GM21786 (cell line): ENCODE results near the gene SLC22A17.

Source experiments
- ATAC-seq: cut with Tn5 transposase; IDR thresholded peaks from one replicate; pipeline ENCODE4 v1.9.1; 2021; ENCODE audit not compliant: unreplicated experiment

The SLC22A17 gene

DNA sequence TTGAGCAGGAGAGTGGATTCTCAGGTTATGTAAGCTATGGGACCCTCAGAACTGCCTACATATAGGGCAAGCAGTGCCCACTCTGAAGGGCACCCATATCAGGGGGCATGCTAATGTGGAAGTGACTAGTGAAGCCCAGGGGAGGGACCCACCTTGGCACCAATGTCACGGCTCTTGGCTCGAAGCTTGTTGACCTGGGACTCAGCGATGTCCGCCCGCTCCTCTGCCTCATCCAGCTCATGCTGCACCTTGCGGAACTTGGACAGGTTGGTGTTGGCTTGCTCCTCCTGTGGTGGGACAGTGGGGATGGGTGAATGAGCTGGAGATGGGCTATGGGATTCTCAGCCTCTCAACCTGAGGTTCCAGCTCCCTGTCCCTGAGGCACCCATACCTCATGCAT lies 29.6 kb upstream of the SLC22A17 start:
- ATAC-seq: no peak

DNA sequence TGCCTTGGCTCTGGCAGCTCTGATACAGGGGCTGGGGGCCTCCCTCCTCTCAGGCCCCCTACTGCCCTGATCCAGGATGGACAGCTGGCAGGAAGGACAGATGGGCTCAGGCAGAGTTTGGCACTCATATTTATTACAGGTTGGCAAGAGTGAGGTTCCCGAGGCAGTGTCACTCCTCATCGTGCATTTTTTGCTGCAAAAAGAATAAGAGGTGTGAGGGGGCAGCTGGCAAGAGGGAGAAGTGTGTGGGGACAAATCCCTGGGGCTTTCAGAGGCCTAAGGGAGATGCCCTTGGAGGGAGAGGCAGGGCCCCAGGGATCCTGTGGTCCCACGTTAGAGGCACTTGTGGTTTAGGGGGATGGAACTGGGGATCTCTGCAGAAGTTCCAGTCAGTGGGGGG lies 29.2 kb upstream of the SLC22A17 start:
- no peak for ATAC-seq

DNA sequence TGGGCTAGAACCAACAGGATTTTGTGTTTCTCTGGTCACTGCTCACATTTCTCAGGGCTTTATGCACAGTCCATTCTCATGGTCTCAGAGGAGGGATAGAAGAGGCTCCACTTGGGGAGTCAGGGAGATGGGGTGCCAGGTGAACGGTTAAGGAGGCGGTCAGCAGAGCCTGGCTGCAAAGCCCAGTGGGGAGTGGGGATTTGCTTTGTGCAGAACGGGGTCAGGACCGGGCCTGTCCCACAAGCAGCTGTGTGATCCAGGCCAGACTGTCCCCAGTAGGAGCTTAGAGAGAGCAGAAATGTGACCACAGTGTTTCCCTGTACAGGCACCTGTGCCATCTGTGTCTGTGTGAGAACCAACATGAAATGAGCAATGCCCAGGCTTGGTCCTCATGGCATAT lies 28.3 kb upstream of the SLC22A17 start:
- no peak for ATAC-seq

DNA sequence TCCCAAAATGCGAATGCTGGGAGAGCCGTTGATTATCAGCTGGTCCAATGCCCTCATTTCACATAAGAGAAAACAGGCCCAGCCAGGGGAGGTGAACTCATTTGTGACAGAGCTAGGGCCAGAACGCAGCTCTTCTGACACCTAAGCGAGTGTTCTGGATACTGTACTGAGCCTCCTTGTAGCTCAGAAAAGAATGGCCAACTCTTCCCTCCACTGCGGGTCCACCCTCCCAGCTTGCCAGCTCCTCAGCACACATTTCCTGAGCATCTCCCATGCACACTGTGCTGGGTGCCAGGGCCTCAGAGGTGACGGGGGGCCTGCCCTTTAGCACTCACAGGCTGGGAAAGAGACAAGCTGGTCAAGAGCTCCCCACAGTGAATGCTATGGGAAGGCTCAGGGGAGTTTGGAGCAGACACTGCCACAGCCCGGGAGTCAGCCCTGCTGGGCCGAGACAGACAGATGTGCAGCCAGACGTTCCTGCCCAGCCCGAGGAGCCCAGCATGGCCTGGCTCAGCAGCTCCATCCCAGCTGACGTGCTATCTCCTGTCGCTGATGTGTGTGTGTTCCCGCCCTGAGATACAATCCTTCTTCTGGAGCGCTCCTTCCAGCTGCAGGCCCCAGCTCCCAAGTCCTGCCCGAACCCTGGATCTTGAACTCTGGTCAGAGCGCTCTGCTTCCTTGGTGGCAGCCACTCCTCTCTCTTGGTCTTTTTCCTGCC lies 27.7 kb upstream of the SLC22A17 start:
- ATAC-seq: no peak

DNA sequence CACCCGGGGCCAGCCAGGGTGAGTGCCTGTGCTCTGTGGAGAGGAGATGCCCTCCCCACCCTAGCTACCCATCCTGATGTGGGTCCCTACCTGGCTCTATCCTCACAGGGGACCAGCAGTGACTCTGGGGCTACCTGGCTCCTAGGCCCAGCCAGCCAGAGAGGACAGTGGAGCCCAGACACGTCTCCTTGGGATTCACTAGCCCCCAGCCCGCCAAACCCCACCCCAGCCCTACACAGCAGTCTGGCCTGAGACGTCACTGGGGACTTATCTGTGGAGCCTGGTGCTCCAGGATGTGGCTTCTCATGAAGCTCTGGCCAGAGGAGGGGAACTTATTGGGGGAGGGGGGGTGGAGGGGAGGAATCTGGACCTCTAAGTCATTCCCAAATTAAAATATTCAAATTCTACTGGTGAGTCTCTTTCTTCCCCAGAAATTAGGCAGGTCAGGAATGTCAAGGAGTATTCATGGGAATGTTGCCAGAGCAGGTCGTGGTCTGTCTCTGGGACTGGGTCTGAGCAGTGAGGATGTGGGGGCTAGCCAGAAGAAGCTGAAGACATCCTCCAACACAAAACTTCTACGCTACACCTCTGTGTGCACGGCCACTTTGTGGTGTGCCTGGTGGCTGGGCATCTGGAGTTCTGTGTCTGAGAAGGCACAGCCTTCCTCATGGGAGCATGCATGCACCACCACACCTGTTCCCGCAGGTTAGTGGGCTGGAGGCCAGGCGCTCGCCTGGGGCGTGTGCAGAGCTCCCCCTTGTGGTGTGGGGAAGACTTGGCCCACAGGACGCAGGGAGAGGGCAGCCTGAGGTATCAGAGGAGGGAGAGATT lies 26.9 kb upstream of the SLC22A17 start:
- no peak for ATAC-seq

DNA sequence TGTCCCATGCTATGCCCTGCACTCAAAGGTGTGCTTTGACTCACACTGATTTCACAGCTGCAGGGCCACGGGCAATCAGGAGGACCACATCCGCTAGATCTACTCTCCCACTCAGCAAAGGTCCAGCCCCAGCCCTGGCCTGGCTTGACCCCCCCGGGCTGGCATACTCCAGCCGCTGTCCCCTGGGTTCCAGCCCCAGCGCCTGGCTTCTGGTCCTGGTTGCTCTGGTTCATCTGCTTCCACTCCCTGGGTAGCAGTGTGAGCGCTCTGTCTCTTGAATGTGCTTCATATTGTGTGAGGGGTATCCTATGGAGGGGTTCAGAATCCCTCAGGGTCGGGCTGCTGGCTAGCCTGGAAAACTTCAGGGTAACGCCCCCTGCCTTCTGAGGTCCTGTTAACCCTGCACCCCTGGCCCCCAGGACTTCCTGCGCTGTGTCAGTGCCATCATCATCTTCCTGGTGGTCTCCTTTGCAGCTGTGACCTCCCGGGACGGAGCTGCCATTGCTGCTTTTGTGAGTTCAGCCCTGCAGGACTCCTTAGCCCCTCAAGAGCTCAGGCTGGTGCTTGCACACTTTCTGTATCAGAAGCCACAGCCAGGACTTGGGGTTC lies 26.0 kb upstream of the SLC22A17 start:
- ATAC-seq: no peak

DNA sequence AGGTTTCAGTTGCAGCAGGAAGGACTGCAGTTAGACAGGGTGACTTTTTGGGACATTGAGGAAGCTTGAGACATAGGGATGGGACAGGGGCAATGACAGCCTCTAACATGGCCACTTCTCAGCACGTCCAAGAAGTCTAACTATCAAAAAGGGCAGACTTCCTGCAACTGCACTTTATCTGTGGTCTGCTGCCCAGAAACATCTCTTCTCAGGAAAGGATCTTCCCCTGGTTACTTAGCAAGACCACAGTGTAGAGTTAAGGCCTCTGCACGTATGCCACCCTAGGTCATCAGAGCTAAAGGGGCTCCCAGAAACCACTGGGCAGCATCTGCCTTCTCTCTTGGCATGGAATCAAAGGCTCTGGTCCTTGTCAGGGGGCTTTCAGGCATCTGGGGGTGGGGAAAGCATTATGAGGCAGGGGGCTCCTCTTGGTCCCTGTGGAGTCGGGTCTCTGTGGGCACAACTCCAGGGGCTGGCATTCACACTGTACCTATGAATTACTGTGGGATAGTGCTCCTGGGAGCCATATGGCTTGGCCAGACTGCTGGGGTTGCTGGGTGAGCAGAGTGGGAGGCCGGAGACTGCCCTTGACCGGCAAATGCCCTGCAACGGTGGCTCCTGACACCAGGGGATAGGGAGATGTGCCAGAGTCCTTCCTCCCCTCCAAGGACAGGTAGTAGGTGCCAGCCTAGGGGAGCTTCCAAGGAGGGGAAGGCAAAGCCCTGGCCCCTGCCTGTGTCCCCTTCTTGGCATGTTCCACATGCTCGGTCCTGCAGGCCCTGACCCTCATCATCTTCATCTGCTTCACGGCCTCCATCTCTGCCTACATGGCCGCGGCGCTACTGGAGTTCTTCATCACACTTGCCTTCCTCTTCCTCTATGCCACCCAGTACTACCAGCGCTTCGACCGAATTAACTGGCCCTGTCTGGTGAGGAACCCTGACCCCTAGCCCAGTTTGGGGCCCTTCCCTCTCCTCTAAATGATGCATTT lies 25.2 kb upstream of the SLC22A17 start:
- no peak for ATAC-seq

DNA sequence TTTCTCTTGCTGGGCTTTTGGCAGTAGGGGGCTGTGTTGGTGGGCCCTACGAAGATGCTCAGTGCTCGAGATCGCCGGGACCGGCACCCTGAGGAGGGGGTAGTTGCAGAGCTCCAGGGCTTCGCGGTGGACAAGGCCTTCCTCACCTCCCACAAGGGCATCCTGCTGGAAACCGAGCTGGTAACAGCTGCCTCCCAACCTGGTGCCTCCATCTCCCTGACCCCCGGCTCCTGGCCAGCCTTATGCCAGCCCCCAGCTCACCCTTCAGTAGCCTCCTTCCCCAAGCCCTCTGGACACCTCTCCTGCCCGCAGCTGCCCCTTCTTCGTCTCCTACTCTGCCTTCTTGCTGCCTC lies 24.5 kb upstream of the SLC22A17 start:
- no peak for ATAC-seq

DNA sequence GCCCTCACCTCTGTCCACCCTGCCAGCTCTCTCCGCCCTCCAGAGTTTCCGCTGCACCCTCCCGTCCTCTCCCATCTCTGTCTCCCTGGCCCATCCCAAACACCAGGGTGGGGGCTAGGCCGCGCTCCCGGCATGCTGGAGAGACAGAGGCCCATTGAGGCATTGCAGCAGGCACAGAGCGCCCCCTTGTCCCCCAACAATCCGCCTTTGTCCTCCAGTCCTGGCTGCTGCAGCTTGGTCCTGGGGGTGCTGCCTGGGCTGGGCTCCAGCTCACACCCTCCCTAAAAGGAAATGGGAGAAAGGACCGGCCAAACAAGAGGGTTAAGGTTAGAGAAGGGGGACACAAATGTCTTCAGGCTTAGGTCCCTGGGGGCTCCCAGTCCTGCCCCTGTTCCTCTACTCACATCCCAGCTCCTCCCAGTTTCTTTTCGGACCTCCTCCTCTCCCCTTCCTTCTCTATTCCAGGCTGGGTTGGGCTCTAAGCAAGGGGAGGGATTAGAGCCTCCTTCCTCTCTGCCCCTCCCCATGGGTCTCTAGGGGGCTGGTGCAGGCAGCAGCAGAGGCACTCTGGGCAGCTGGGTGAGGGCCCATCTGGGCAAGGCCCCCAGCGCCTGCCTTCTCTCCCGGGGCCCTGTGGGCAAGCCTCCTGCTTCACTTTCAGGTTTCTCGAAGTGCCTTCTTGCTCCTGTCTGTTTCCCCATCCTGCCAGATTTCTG lies 24.0 kb upstream of the SLC22A17 start, which contains the start of gene CMTM5:
TSS of gene CMTM5 (plus strand) at position 565 of the 716 bp plus-strand sequence. CDS start 206 bp downstream, outside the sequence.
- ATAC-seq: no peak

DNA sequence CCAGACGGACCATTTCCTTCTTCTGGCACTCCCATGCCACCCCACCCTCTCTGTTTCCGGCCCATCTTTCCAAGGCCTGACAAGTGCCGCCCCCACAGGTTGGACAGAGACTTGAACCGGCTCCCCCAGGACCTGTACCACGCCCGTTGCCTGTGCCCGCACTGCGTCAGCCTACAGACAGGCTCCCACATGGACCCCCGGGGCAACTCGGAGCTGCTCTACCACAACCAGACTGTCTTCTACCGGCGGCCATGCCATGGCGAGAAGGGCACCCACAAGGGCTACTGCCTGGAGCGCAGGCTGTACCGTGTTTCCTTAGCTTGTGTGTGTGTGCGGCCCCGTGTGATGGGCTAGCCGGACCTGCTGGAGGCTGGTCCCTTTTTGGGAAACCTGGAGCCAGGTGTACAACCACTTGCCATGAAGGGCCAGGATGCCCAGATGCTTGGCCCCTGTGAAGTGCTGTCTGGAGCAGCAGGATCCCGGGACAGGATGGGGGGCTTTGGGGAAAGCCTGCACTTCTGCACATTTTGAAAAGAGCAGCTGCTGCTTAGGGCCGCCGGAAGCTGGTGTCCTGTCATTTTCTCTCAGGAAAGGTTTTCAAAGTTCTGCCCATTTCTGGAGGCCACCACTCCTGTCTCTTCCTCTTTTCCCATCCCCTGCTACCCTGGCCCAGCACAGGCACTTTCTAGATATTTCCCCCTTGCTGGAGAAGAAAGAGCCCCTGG lies 23.0 kb upstream of the SLC22A17 start:
- ATAC-seq: no peak

DNA sequence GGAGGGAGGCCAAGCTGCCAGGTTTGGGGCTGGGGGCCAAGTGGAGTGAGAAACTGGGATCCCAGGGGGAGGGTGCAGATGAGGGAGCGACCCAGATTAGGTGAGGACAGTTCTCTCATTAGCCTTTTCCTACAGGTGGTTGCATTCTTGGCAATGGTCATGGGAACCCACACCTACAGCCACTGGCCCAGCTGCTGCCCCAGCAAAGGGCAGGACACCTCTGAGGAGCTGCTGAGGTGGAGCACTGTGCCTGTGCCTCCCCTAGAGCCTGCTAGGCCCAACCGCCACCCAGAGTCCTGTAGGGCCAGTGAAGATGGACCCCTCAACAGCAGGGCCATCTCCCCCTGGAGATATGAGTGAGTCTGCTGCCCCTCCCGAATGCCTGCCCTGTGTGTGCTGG lies 20.4 kb upstream of the SLC22A17 start:
- ATAC-seq: no peak

DNA sequence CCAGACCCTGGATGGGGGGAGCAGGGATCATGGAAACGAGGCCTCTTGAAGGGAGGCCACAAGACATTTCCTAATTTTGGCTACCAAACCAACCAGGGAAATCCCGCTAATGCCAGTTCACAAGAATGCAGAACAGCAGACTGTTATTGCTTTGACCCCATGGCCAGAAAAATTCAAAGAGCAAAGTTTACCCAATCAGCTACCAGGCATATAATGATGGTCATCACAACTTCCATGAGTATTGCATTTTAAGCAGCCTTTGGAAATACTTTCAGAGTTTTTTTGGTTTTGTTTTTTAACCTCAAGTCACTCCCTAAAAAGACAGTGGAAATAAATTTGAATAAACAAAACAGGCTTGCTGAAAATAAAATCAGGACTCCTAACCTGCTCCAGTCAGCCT lies 19.8 kb upstream of the SLC22A17 start, which contains the start of gene IL25:
TSS of gene IL25 (plus strand) at position 301 of the 400 bp plus-strand sequence.
- ATAC-seq: no peak

DNA sequence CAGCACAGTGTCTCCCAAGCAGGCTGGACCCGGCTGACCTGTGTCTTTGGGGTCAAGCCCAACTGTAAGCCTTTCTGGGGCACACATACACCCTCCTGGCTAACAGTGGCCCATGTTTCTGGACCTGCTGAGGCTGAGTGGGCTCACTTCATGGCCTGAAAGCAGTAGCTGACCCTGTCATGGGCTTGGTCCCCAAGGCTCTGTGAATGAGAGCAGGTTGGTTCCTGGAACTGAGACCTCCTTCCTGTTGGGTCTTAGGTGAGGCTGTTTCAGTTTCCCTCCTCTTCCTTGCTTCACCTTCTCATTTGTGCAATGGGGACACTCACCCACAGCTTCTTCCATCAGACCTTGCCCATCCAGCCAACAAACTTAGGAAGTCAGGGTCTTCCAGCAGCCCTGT lies 19.2 kb upstream of the SLC22A17 start:
- ATAC-seq: no peak

DNA sequence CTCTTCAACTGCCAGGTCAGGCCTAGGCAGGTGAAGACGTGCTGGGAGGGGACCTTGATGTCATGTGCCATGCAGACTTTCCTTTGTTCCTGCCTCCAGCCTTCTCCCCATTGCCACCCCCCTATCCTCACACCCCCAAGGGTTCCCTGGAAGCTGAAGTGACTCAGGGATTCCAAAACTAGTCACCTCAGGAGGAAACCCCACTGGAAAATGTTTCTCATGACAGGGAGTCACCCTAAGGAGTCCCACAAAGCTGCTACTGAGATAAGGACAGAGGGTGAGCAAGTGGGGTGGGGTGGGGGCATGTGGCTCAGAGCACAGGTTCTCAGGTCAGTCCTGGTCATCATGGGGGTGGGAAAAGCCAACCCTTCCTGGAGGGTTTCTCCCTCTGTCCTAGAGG lies 17.5 kb upstream of the SLC22A17 start:
- no peak for ATAC-seq

DNA sequence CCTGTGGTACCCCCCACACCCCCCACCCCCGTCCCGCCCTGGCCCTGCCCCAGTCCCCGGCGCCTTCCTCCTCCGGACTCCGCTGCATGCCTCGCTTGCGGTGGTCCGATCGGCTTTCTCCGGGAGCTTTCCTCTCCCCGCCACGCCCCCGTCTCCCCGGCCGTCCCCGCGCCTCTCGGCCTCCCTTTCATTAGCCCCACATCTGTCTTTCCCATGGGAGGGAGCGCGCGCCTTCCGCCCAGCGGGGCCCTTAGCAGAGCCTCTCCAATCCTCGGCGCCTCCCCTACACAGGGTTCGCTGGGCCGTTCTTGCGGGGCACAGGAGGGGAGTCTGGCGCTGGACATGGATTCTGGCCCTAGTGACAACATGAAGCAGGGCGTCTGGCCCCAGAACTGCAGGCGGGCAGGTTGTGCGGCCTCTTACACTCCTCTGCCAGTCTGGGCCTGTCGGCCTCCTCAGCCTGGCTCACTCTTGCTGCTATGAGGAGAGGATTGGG lies 13.8 kb upstream of the SLC22A17 start:
- no peak for ATAC-seq

DNA sequence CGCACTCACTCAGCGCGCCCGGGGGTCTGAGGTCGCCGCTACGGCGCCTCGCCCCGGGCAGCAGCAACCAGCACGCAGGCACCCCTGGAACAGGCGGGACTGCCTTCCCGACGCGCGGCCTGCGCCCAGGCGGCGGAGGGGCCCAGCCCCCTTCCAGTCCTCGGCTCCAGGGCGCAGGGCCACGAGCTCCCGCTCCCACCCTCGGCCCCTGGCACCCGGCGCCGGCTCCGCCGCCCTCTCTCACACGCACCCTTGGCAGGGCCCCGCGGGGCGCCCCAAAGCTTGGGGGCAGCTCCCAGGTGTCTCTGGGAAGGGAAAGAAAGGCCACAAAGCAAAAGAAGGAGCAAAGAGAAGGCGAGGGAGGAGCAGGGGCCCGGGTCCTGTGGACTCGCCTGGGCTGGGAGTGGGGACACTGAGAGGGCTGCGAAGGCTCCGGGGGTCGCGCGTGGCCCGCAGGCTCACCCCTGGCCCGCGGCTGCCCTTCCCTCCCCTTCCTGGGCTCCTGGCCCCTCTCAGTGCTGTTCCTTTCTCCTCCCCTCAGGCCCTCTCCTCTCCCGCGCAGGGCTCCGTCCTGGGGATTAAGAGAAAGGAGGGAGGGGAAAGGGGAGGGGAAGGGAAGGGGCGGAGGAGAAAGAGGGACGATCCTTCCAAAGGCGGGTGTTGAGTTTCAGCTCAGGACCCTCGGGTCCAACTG lies 13.2 kb upstream of the SLC22A17 start:
- ATAC-seq: no peak

DNA sequence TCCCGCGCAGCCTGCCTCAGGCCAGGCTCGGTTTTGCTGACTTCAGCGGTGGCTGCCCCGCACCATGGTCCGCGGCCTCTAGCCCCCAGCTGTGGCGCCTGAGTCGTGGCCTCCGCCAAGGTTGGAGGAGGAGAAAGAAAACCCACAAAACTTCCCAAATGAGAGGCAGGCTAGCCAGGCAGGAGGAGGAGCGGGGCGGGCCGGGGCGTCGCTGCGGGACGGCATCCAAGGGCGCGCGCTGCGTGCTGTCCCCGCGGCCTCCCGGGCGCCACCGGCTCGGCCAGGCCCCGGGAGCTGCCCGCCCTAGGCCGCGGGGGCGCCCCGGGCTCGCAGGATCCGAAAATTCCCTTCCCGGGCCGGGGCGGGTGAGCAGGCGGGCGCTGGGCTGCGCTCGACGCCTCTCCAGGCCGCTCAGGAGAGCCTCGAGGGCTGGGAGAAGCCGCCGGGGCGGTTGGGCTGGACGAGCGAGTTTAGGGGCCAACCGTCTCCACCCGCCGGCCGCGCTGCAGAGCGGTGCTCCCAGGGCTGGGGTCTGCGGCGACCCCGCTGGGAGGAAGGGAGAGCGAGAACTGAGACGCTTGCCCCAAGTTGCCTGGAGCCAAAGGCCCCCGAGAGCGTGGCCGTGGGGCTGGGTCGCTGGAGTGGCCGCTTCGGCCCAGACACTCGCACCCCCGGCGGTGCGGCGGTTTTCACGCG lies 12.5 kb upstream of the SLC22A17 start, which contains the start of gene EFS:
TSS of gene EFS (minus strand) at position 137 of the 696 bp plus-strand sequence. CDS start 147 bp downstream, outside the sequence.
- no peak for ATAC-seq
